ENCODE measurements around the gene MACROD1.

The MACROD1 gene

DNA sequence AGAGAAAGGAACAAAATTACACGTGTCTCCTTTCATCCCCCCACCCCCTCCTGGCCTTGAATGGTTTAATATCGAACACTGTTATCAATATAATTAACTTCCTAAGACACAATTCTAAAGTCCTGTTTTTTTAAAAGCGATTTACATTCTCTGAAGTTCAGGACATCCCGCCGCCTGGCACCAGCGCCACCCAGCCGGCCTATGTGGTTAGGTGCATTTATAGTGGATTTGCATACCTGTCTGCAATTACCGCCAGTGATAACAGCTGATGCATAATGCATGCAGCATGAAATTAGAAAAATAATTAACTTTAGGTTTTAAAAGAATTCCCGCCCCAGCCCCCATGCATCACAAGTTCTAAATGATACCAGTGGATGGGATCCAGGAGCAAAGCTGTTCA, 58.6 kb downstream of the MACROD1 start:
- no peak for DNase-seq

DNA sequence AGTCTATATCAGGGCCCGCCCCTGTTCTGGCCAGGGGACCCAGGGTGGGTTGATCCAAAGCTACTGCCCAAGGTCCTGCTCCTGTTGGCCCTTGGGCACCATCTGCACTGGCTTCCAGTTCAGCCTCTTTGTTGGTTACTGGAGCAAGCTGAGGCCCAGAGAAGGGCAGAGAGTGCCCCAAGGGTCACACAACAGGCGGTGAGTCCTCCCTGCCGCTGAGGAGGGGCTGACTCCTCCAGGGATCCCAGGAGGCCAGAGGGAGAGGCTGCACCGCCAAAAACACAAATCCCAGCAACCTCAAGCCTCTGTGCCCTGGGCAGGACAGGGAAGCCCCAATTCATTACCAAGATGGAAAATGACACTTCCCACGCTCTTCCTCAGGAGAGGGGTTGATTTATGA, 61.3 kb downstream of the MACROD1 start:
- no peak for DNase-seq

DNA sequence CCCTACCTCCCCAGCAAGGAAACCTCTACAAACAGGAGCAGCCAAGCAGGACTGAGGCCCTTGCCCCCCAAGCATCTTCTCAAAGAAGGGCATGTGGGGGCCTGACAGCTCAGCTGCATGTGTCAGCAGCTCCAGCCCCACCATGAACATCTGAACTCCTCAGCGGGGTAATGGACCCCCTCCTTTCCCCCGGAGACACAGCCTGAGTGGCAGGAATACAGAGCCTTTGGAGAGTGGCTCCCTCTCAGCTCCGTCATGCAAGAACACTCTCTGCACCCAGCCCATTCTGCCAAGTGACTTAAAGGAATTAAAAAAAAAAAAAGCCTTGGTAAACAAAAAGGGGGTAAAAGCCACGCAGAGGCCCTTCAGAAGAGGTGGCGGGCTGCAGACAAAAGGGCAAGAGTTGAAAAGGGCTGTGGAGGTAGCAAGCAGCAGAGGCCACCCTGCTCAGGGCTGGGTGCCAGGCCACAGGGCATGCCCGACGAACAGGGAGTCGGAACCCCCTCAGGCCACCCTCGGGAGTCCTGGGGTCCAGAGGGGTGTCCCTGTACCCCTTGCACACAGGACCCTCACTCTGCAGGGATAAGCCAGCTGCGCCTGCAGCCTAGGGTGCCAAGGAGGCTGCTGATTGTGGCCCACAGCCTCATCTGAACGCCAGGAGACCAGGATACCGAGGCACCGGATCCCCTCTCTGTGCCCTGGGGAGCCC, 62.5 kb downstream of the MACROD1 start:
- no peak for DNase-seq

DNA sequence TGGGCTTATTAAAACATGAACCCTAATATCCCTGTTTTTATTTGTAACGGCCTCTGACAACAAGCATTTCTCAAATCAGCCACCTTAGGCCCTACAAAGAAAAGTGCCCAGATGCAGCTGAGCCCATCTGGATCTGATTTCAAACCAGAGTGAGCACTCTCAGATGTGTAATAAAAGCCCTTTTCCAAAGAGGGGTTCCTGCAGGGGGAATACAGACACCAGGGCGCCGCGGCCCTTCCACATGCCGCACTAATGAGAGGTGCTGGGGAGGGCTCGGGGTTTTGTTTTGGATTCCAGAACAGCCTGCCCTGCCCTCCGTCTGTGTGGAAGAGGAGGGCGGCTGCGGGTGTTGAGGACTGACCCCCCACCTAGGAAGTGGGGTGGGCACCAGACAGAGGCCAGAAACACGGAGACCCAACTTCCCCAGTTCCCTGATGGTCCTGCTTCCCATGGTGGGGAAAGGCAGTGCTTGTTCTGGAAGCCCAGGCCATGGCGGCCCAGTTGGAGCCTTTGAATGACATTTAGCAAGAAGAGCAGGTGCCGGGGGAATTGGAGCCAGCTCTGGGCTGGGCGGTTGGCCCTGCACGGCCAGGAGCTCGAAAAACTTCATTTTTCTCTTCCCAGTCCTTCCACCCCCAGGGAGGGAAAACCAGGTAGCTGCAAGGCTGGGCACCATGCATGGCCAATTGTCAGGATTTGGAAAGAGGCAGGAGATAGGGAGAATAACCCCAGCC, 63.7 kb downstream of the MACROD1 start:
- no peak for DNase-seq

DNA sequence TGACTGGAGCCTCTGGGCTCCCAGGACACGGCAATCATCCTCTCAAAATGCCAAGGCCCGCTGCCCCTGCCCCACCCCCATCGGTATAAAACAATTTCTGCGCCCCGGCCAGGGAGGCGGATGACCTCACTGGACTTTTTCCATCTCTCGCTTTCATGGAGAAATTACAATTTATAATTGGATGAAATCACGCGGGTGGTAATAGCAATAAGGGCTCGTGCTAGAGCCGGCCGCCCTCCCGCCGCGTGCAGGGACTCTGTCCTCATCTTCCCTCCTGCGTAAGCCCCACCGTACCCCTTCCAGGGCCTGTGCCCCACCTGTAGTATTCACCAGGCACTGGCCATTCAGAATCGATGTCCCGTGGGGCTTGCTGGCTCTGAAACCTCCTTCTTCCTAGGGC, 64.5 kb downstream of the MACROD1 start:
- no peak for DNase-seq

DNA sequence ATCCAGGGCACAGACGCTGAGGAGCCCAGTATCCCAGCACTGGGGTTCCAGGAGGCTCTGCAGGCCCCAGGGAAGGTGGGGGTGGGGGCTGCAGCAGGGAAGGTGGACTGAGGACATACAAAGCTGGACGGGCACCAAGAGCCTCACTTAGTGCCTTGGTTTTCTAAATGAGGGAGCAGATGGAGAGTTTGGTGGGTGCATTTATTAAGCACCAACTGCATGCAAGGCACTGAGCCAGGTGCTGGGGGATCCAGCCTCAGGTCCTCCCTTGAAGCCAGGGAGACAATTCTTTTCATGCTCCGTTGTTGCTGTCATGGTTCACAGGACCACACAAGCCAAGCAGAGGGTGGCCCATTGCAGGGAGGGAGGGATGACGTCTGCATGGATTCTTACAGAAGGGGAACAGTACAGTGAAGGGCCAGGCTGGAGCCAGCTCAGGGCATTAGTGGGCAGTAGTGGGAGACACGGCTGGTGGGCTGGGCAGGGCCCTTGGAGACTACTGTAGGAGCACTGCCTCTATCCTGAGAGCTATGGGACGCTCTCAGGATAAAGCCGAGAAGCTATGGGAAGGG, 65.0 kb downstream of the MACROD1 start:
- DNase-seq = no peak

DNA sequence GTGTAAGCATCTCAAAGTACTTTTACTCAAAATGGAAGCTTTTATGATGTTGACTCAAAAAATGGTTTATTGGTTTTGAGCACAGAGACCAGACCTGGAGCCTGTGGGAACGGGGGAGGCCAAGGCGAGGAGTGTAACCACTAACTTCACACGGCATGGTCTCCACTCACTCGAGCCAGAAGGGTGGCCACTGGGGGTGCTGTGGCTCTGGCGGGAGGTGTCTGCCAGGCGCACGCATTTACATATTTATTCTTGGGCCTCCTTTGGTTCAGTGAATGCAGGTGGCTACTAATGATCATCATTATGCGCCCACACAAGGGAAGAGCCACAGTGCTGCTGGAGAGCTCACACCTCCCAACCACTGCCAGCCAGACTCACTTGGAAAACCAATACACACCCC, 65.6 kb downstream of the MACROD1 start:
- DNase-seq = no peak

DNA sequence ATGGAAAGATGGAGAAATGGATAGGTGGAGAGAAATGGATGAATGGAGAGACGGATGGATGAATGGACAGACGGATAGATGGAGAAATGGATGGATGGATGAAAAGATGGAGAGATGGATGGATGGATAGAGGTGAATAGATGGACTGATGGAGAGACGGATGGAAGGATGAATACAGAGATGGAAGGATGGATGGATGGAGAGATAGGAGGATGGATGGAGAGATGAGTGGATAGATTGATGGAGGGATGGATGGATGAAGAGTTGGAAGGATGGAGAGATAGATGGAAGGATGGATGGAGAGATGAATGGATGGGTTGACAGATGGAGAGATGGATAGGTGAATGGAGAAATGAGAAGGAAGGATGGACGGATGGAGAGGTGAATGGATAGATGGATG, 66.5 kb downstream of the MACROD1 start:
- no peak for DNase-seq

DNA sequence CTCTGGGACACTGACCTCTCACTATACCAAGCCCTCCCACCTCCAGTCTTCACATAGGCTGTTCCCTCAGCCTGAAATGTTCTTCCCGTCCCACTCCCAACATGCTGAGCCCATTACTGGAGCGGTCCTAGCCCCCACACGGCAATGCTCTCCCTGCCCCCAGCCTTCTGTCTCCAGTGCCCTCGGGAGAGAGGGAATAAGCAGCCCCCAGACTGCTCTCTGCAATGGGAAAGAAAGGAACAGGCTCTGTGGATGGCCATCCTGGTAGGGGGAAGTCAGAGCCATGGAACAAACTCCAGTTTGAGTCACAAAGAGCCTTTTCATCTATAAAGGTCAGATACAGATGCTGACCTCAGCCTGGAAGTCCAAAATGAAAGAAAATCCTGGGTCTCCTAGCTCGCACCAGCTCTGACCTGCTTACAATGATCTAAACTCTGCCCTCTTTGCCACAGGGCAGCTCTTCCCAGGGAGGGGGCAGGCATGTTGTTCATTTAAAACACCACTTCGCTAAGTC, 67.5 kb downstream of the MACROD1 start:
- DNase-seq = no peak

DNA sequence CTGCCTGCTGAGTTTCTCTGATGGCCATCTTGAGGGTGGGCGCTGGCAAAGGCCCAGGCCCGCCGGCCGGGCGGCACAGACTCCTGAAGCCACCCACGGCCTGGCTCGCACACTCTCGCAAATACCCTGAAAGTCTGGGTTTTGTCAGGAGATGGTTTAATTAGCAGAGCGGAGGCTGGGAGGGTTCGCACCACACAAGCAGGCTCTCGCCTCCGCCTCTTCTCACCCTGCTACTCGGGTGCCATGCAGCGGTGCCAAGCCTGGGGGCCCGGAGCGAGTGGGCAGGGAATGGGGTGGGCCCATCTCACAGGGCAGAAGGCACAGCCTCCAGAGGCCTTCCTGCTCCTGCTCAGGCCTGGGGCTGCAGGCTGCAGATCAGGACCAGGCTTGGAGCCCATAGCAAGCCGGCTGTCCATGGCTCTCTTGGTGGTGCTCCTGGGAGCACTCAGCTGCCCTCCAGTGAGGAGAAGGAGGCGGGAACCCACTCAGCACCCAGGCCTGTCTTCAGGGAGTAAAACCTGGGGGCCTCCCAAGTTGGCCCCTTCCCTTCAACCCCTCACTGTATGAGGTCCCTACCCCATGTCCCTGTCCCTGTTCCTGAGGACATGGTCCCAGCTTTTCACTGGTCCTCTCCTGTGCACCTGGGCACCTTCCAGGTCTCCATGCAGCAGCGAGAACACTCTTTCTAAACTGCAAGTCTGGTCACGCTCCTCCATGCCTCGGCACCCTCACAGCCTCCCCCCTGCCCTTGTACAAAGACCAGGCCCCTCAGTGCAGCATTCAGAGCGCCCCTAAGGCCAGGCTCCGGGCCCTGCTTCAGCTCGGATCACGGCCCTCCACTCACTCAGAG, 68.2 kb downstream of the MACROD1 start:
- DNase-seq = no peak

DNA sequence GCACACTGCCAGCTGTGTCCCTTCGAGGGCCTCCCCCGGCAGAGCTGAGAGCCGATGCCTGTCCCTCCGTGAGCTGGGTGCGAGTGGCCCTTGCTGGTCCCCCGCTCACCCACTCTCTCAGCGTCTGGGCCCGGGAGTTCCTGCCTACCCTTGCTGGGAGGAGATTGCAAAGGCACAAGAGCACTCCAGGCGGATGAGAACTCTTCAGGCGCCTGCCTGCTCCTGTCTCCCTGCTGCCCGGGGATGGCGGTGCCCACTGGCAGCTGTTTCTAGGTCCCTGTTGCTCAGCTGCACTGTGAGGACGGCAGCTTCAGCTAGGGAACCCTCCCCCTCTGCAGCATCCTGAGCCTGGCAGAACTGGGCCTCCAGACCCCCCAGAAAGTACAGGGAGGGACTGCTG, 69.1 kb downstream of the MACROD1 start:
- DNase-seq = no peak

DNA sequence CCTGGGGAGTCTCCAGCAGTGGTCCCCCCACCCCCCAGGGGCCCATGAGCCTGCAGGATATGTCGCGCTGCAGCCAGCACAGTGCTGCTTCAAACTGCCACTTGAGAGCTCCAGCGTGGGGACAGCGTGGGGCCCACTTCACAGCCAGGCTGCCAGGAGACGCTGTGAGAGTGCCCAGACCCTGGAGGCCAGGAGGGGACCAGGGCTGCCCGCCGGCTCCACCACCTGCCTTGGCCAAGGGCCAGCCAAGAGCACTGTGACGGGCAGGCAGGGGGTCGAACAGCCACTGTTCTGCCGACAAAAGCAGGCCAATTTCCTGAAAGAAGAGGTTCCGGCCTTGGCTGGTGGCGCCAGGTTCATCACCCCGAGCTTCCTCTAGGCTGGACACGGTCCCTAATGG, 70.0 kb downstream of the MACROD1 start:
- DNase-seq = no peak

DNA sequence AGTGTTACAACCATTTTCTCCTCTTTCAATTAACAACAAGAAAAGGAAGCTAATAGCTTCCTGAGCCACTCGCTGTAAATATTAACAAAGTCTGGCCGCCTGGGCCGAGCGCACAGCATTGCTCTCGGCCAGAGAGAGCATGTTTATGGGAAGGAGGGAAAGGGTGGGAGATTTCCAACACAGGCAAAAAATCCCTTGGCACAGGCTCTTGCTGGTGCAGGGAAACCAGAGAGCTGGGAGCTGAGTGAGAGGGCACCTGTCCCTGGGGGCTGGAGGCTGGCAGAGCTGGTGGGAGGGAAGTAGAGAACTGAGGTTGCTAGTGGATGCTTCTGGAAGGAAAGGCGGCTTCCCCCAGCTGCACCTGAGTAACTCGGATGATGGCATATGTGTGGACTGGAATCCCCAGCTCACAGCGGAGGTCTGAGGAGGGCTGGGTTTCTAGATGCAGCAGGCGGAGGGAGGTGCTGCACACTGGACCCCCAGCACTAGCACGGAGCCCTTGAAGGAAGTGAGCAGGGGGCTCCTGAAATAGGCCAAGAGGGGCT, 70.6 kb downstream of the MACROD1 start:
- no peak for DNase-seq

DNA sequence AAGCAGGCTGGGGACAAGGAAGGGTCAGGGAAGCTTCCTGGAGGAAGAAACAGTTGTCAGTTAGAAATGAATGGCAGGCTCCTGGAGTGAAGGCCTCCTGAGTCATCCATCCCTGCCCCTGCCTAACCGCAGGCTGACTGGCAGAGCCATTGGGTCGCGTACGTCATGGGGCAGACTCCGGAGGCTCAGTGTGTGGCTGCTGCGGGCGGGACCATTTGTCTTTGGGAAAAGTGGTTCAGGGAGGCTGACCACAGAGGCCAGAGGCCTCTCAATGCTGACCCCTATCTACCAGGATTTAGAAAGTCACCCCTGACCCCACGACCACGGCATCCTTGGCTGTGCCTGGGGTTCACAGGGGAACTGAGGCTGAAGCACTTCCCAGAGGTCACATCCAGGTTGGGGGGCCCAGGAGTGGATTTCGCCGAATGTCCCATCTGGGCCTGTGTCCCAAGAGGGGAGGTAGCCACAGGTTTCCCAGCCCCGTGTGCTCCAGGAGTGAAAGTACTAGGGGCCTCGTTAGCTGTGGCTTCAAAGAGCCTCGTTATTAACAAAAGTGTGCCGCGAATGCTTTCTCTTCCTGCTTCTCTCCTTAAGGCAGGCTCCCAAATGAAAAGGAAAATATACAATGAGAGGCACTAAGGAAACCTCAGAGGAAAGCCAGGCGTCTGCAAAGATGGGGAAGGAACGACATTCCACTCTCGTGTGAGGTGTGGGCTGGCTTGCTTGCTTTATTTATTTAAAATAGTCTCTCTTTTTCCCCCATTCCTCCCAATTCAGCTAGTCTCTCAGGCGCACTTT, 71.3 kb downstream of the MACROD1 start:
- peak; percentile 11 for DNase-seq

DNA sequence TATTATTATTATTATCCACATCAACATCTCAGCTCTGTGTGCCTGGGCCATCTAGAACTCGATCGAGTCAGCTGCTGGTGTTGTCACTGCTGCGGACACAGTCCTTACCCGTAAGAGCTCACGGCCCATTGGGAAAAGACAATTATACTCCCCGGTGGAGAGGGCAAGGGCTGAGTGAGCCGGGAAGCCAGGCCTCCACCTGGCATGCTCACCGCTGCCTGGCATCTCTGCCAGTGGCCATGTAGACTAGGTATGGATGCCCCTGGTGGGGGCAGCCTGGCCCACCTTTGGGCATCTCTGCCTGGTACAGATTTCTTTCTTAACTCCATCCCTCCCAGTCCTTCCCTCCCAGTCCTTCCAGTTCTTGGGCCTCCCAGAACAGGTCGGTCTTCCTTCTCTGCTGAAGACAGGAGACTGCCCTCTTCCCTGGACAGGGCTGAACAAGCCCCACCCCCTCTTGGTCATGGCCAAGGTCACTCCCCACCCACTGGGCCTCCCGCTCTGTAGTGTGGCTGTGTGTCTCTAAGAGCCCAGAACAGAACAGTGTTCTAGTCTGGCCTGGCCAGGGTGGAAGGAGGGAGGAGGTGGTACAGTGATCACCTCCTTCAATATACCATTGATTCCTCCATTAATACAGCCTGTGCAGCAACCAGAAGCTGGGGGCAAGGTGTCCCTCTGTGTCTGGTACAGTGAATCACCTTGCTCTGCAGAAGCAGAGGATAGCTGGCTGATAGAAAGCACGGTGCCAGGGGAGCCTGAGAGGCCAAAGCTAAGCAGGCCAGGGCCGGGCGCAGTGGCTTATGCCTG, 72.5 kb downstream of the MACROD1 start:
- no peak for DNase-seq

DNA sequence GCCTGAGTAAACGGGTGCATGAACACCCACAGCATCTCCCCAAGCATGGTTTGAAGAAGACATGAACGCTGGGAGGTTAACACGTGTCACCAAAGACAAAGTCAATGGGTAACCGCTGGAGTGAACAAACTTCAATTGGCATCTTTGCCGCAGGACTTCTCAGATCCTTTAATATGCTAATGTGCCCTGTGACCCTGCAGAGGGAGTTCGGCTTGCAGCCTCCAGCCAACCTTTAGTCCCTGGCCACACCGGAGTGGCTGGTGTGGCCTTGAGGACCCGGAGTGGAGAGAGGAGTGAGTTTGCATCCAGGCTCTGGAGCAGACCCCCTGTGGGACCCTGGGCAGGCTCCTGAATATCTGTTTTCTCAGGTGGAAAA, 73.2 kb downstream of the MACROD1 start:
- DNase-seq = no peak

DNA sequence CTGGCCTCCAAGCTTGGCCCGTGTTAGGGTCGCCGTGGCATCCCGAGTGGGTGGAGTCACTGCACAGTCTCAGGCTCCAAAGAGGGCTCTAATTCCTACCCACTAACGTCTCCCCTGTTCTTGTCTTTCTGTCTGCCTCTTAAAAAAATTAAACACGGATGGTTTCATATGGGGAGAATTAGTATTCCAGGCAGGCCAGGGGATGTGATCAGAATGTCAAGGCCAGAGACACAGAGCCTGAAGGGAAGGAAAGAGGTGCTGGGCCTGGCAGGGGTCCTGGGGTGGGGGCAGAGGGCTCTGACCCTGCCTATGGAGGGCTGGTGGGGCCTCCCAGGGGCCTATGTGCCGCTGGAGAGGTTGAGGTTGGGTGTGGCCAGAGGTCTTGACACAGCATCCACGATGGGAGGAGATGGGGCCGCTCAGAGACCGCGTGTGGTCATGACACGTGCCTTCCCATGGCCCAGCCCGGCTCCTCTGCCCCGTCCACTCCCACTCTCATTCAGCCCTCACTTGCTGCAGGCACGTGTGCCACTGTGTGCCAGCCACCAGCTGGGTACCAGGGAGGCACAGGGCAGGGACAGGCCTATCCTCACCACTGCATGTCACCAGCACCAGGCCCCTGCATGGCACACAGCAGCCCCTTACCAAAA, 73.7 kb downstream of the MACROD1 start:
- no peak for DNase-seq

DNA sequence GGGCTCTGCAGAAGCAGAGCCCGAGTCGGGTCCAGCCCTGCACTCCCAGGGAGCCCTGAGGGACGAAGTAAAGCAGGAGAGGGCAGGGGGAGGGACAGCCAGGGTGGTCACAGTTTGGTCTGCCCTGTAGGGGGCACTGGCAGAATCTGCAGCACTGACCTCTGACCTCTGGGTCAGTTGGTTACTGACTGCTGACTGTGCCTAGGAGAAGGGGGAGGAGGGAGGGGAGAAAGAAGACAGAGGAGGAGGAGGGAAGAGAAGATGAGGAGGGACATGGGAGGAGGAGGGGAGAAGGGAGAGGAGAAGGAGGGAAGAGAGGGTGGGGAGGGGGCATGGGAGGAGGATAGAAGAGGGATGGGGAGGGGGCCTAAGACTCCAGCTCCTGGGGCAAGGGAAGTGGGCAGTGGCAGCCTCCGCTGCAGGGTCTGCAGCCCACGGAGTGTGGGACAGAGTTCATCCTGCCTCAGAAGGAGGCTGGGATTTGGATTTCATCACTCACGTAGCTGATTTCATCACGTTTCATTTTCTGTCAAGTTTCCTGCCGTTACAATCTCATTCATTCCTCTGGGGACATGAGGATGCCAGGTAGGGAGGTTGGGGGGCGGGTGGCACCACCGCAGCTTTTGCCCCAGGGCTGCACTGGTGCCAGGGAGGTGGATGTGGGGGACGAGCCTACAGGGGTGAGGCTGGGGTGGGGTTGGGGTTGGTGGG, 75.0 kb downstream of the MACROD1 start:
- no peak for DNase-seq

DNA sequence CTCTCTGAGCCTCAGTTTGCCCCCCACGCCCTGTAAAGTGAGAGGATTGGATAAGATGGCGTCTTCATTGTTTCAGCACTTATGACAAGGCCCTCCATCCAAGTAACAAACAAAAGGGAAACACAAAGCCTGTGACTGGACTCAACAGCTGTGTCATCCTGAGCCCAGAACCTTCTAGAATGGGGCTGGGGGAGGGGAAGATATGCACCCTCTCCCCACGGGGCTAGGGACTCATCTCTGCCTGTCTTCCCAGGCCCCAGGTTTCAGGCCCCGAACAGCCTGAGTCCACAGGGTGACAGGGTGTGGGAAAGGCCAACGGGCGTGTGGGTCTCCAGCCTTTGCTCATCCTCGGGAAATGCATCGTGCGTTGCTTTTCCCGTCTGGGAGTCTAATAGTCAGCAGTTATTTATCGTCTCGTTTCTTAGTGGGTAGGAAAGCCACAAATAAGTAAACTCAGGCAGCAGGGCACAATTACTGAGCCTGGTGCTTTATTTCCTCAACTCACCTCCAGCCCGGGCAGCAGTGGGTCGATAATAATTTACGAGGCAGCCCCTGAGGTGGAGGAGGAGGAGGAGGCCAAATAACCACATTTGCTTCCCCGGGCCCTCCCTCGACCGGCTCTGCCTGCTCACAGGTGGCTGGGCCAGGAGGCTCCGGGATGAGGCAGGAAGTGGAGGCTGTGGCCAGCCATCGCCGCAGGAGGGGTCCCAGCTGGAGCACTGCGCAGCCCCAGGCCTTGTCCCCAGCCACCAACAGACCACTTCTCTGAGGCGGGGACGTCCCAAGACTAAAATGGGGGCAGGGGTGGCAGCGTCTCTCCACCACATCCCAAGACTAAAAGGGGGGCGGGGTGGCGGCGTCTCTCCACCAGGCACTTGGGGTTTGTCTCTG, 75.8 kb downstream of the MACROD1 start:
- no peak for DNase-seq

Data from GOT3 (cell line).